Smooth muscle cell (in vitro differentiated cells): ENCODE measurements around the gene AKT3. TPM values are rescaled to one million over a fixed set of nuclear protein-coding genes. Genes with fewer than 3 reads are reported as not detected.

Source experiments
- DNase-seq: peaks from one replicate; lab custom pipeline; 2025; ENCODE audit not compliant: unreplicated experiment; lab: John Stamatoyannopoulos, UW
- H2AFZ ChIP-seq: fragments of 200-600 bp; sonication (generic); 2 replicates; pipeline ENCODE4 v1.6.0; 2016; ENCODE audit warnings: antibody characterized with exemption, low read depth, mild to moderate bottlenecking
- H3F3A ChIP-seq: fragments of 200-600 bp; sonication (generic); 2 replicates; pipeline ENCODE4 v1.6.0; 2017; ENCODE audit warnings: antibody characterized with exemption, low read depth
- H3K27ac ChIP-seq: fragments of 200-600 bp; sonication (generic); 2 replicates; pipeline ENCODE4 v1.5.1; 2016; ENCODE audit warnings: low read depth, mild to moderate bottlenecking
- H3K27me3 ChIP-seq: fragments of 200-600 bp; sonication (generic); 2 replicates; pipeline ENCODE4 v1.6.1; 2016; ENCODE audit warnings: low read depth, mild to moderate bottlenecking
- H3K36me3 ChIP-seq: fragments of 200-600 bp; sonication (generic); 2 replicates; pipeline ENCODE4 v1.5.1; 2016; ENCODE audit warnings: low read depth
- H3K4me1 ChIP-seq: fragments of 200-600 bp; sonication (generic); 2 replicates; pipeline ENCODE4 v1.5.1; 2016; ENCODE audit warnings: low read depth
- H3K4me2 ChIP-seq: fragments of 200-600 bp; sonication (generic); 2 replicates; pipeline ENCODE4 v1.6.0; 2016; ENCODE audit warnings: mild to moderate bottlenecking
- H3K4me3 ChIP-seq: fragments of 200-600 bp; sonication (generic); 2 replicates; pipeline ENCODE4 v1.5.1; 2016; ENCODE audit warnings: mild to moderate bottlenecking
- H3K79me2 ChIP-seq: fragments of 200-600 bp; sonication (generic); 2 replicates; pipeline ENCODE4 v1.6.0; 2016; ENCODE audit warnings: low read depth, mild to moderate bottlenecking
- H3K9ac ChIP-seq: fragments of 200-600 bp; sonication (generic); 2 replicates; pipeline ENCODE4 v1.6.0; 2016; ENCODE audit warnings: low read depth
- H3K9me3 ChIP-seq: fragments of 200-600 bp; sonication (generic); replicated peaks from 2 replicates; pipeline ENCODE4 v1.5.1; 2016; ENCODE audit warnings: low read depth
- H4K20me1 ChIP-seq: fragments of 200-600 bp; sonication (generic); 2 replicates; pipeline ENCODE4 v1.6.0; 2016; ENCODE audit warnings: low read depth
- WGBS: methylation state at CpG from one replicate; pipeline ENCODE4 v1.1.7; 2016; ENCODE audit warnings: low lambda C conversion rate; 5-methylcytosine and 5-hydroxymethylcytosine counted together
- polyA plus RNA-seq: library from polyadenylated mRNA; unstranded; fragments of >200 nt; fragmentation: Nextera tagmentation; extraction: Ambion mirVana; gene quantifications from 2 replicates; pipeline ENCODE4 v1.2.1, GENCODE V29; 2016
- total RNA-seq: library from RNA; depleted of rRNA; stranded (reverse); fragments of >200 nt; gene quantifications from 2 replicates; pipeline ENCODE4 v1.2.3, GENCODE V29; 2014
- TF ChIP-seq, protein P1 (sequence below): fragments of 200-600 bp; sonication (generic); IDR thresholded peaks from 2 replicates; pipeline ENCODE4 v1.5.1; 2017; ENCODE audit warnings: borderline replicate concordance, mild to moderate bottlenecking, antibody characterized with exemption; ENCODE audit not compliant: insufficient read depth, poor library complexity, severe bottlenecking

Gene AKT3
- total and polyA plus RNA-seq, 2 experiments from 2014 or later, result 5.5 to 32.3 TPM

DNA sequence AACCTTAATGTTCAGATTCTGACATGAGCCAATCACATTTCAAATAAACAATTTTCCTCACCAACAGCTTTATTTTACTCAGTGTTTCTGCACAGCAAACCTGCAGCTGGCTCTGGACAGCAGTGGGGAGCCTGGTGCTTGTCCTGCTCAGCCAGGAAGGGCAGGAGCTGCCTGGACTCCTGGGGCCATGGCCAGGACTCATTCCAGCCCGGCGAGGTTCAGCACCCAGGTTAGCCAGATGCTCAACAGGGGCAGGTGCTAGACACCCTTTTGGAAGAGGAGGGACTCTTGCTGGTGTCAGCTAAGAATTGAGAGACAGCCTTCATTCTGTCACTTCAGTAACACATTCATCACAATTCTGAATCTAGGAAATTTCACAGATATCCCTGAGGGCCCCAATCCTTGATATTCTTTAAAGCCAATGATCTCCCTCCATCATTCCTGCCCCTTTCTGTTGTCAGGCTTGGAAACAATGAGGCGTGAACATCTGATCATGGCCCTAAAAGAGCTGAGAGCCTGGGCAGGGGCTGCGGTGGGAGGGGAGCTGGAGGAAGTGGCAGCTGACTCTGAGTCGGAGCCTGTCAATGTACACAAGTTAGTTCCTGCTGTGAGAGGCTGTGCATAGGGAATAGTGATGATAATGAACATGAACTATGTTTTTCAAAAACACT is 342.9 kb downstream of the AKT3 start:
- WGBS, result 83% methylated on average over 5 of the region's 5 CpGs
- H3K4me3 ChIP-seq, result no peak overlapping the region
- H3K79me2 ChIP-seq, result no peaks in the 10 kb centered on the region
- no peaks in the 10 kb centered on the region for H3F3A ChIP-seq
- H3K4me2 ChIP-seq, result no peak overlapping the region
- no peak overlapping the region for H2AFZ ChIP-seq
- no peak overlapping the region for H3K9ac ChIP-seq
- no peaks in the 10 kb centered on the region for H3K27me3 ChIP-seq
- no peak for DNase-seq
- no peaks in the 10 kb centered on the region for H3K9me3 ChIP-seq
- TF ChIP-seq, protein P1, sequence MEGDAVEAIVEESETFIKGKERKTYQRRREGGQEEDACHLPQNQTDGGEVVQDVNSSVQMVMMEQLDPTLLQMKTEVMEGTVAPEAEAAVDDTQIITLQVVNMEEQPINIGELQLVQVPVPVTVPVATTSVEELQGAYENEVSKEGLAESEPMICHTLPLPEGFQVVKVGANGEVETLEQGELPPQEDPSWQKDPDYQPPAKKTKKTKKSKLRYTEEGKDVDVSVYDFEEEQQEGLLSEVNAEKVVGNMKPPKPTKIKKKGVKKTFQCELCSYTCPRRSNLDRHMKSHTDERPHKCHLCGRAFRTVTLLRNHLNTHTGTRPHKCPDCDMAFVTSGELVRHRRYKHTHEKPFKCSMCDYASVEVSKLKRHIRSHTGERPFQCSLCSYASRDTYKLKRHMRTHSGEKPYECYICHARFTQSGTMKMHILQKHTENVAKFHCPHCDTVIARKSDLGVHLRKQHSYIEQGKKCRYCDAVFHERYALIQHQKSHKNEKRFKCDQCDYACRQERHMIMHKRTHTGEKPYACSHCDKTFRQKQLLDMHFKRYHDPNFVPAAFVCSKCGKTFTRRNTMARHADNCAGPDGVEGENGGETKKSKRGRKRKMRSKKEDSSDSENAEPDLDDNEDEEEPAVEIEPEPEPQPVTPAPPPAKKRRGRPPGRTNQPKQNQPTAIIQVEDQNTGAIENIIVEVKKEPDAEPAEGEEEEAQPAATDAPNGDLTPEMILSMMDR, result no peak
- no peaks in the 10 kb centered on the region for H3K36me3 ChIP-seq
- H3K27ac ChIP-seq, result no peak overlapping the region
- H3K4me1 ChIP-seq, result peaks cover 3% of the 10 kb centered on the region
- H4K20me1 ChIP-seq, result no peaks in the 10 kb centered on the region

DNA sequence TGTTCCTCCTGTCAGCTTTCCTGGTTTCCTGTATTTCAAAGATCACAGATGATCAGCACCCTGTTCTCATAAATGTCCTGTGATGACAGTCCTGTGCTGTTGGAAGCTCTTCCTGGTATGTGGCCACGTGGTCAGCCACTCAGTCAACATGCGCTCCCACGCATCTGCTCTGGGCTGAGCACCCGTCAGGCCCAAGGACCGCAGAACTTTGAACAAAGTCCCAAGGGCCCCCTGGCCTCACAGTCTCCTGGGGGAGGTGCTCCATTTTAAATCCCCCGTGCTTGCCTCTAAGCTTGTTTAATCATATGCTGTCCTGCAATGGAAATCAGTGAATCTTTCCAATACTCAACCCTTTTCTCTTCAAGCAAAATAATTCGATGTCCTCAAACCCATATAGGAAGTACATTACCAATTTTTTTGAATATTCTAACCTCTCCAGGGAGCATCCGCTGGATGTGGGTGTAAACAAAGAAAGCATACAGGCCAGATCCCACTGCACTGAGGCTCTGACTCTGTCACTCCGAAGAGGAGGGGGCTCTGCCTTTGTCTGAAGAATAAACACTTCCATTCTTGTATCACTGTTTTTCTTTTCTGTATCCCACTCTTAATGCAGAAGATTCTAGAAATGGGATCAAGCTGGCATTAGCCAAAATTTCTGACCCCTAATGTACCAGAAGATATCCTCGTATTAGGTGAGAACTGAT is 343.9 kb downstream of the AKT3 start:
- WGBS, result 77% methylated on average over 10 of the region's 10 CpGs
- TF ChIP-seq, protein P1, result no peak

DNA sequence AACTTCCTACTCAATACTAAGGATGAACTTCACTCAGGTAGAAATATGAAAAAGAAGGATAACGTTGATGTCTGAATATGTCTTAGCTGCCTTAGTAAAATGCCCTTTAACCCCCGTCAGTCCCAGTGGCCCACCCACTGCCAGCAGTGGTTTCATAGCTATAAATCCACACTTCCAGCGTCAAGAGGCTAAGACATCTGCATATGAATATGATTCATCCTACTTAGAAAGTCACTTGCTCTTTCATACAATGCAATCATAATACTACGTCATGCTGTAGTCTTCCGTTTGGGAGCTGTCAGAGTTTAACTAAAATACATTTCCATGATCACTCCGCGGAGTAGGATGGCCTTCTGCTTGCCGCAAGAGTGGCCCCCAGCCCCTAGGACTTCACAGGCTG is 346.9 kb downstream of the AKT3 start:
- Histone ChIP-seq H3K27me3 (no peaks in the 10 kb centered on the region), H2AFZ (no peak overlapping the region), H3K4me3 (no peak overlapping the region), H3K4me2 (no peak overlapping the region), H3K27ac (no peak overlapping the region), H3K4me1 (peaks cover 3% of the 10 kb centered on the region), H4K20me1 (no peaks in the 10 kb centered on the region), H3K79me2 (no peaks in the 10 kb centered on the region), H3F3A (no peaks in the 10 kb centered on the region), H3K36me3 (no peaks in the 10 kb centered on the region), H3K9me3 (no peaks in the 10 kb centered on the region), H3K9ac (no peak overlapping the region)
- TF ChIP-seq, protein P1, result no peak
- no peak for DNase-seq
- WGBS, result 87% methylated on average over 8 of the region's 8 CpGs

More for the DNA sequence above, 343.9 kb downstream of the AKT3 start:
- Histone ChIP-seq H3F3A (no peaks in the 10 kb centered on the region), H2AFZ (no peak overlapping the region), H3K27me3 (no peaks in the 10 kb centered on the region), H4K20me1 (no peaks in the 10 kb centered on the region), H3K4me2 (no peak overlapping the region), H3K4me1 (peaks cover 3% of the 10 kb centered on the region), H3K79me2 (no peaks in the 10 kb centered on the region), H3K4me3 (no peak overlapping the region), H3K9me3 (no peaks in the 10 kb centered on the region), H3K27ac (peak overlapping the region; percentile 14), H3K9ac (no peak overlapping the region), H3K36me3 (no peaks in the 10 kb centered on the region)
- DNase-seq, result no peak
